Muscle of arm (tissue), 12 donors: ENCODE measurements around the gene SPIRE1. TPM values are rescaled to one million over a fixed set of nuclear protein-coding genes. Genes with fewer than 3 reads are reported as not detected.

Experiments
- DNase-seq: peaks from one replicate; pipeline ENCODE4 v3.0.0-alpha.2; 2013
- polyA plus RNA-seq, 12 donors: library from polyadenylated mRNA; unstranded; fragments of 120-200 nt; gene quantifications; one replicate each; pipeline ENCODE4 v1.2.1, GENCODE V29; 2013; ENCODE audit not compliant: insufficient read length in 12 of 12

Gene SPIRE1
- polyA plus RNA-seq, 12 donors, result 11.5 to 15.7 (median 13.6) TPM; not detected in 1

DNA sequence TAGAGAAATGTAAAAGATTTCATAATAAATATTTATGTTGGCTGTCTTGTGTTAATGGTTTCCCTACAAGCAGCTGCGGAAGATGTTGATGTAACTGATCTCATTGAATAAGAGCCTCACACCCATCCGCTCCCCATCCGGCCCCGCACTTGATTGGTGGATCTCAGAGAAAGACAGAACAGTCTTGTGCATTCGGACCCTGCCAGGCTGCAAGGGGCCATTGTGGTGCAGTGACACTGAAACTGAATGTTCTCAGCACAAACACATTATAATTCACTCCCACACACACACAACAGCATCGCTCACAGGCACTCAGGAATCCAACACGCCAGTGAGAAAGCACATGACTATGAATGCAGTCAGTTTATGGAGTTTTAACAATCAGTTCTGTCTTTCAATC lies 202.4 kb downstream of the SPIRE1 start:
- no peak for DNase-seq

DNA sequence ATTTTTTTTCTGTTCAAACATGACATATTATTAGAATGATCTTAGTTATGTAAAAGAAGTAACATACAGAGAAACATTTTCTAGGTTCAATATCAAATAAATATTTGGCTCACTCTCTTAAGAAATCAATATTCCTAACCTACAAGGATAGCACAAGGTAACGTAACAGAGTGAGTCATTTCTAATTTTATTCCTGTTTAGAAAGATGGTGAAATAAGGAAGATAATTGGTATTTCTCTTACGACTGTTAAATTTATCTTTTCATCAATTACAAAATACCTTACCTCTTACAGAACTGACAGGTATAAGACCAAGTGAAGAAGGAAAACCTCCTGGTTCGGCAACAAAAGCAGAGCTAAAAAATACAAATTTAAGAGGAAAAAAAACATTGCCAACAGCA lies 205.1 kb downstream of the SPIRE1 start:
- DNase-seq, result no peak

DNA sequence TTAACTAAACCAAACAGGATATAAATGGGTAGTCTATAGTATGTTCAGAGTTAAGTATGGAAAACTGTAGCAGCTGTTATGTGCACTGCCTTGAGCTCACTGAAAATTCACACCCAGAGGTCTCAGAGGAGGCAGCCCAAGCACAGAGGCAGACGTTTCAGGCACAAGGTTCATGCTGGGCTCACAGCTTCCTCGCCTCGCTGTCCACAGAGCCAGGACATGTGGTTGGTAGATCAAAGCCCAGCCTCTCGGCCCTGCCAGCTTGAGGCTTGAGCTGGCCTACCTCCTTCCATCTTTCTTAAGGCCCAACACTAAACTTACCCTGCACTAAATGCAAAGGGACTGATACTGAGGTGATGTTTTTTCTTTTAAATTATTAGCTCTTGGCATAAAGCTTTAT lies 206.5 kb downstream of the SPIRE1 start:
- DNase-seq, result no peak

DNA sequence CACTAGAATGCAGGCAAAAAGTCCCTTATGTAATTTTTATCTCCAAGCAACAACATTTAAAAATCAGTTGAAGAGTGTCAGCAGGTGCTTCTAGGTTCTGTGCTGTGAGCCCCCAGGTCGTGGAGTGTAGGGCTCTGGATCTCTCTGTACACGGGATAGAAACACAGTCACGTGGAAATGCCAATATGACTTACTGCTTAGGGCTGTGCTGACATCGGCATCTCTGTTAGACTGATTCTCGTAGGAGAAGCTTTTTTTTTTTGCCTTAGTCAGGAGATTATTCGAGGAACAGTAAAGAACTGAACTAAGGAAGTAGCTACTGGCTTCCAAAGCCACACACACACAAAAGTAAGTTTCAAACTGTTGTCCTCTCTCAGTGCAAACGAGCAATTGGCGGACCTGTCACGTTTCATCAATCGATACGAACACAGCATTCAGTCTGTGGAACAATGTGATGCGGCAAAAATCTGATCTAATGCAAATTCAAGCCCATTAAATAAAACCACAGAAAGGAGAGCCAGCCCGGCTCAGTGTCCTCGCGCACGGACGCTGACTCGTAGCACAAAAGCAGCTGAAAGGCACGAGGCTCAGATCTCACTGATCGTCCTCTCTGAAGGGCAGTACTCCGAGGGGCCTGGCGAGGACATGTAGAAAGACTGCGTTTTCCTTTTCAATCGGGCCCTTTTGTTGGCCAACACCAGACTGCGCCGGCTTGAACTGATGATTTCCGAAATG lies 208.7 kb downstream of the SPIRE1 start:
- no peak for DNase-seq

DNA sequence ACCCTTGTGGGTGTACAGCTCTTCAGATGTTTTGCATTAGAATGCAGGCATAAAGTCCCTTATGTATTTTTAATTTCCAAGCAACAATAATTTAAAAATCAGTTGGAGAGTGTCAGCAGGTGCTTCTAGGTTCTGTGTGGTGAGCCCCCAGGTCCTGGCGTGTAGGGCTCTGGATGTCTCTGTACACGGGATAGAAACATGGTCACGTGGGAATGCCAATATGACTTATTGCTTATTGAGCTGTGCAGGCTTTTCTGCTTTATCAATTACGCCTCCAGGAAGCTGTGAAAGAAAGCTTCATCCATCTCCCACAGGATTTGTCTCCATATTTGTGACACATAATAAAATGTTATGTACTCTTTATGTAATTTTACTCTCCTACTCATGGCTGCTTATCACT lies 212.4 kb downstream of the SPIRE1 start:
- DNase-seq, result no peak

DNA sequence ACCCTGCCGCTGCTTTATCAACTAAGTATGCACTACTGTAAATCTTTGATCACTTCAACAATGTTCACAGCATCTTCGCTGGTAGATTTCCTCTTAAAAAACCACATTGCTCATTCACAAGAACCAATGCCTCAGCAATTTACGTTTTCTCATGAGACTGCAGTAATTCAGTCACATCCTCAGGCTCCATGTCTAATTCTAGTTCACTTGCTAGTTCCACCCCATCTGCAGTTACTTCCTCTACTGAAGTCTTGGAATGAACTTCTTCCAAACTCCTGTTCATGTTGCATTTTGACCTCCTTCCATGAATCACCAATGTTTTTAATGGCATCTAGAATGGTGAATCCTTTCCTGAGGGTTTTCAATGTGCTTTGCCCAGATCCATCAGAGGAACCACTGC lies 214.4 kb downstream of the SPIRE1 start:
- DNase-seq, result no peak

DNA sequence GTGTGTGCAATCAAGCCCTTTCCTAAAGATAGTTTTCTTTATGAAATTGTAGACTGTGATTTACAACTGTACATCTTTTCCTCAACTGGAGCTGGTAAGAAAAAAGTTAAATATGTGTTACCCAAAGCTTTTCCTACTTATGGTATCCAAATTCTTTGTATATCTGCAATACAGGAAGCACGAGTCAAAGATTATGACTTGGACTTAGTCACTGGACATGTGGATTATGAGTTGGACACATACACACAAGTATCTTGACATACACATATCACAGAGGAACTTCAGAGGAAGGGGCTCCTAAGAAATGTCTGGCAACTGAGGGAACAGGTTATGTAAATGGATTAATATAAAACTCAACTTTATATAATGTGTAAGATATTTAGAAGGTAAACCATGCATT lies 215.0 kb downstream of the SPIRE1 start:
- no peak for DNase-seq

DNA sequence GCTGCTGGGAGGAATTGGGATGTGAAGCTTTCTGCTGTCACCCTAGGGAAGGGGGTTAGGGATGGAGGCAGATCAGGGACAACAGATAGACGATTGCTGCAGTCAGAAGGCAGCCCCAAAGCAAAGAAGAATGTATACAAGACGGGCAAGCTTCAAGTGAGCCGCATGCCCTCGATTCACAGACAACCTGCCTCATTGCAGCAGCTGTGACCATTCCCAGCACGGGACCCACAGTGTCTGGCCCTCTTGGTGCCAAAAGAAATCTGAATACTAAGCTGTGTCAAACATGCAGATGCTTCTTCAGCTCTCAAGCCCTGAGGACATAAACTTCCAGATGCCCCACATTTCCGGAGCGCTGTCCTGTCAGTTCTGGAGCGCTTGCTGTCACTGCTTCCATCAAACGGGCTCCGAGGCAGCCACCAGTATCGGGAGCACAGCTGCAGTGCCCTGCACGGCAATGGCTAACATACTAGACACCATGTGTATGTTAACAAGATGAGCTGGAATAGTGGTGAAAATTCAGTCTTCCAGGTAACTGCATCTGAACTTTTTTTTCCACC lies 216.4 kb downstream of the SPIRE1 start:
- DNase-seq, result no peak

DNA sequence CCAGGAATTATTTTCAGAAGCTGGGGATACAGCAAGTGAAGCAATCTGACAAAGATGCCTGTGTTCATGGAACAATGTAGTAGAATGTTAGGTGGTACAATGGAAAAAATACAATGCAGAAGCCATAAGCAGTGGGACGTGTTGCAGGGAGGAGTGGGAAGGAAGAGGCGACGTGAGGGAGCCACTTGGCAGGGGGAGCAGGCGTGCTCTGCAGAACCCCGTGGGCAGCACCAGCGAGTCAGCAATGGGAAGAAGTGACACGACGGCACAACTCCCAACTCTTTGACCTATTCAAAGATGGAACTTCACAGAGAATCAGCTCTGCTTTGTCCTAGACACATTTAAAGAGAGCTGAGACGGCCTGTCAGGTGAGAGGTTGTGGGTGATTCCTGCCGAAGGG lies 219.7 kb downstream of the SPIRE1 start:
- no peak for DNase-seq

DNA sequence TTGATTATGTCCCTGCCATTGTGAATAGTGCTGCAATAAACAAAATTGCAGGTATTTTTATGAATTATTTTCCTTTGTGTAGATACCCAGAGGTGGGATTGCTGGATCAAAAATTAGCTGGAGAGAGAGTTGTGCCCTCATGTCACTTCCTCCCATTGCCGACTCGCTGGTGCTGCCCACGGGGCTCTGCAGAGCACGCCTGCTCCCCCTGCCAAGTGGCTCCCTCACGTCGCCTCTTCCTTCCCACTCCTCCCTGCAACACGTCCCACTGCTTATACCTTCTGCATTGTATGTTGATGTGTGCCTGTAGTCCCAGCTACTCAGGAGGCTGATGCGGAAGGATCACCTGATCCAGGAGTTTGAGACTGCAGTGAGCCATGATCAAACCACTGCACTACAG lies 222.0 kb downstream of the SPIRE1 start:
- DNase-seq, result no peak

DNA sequence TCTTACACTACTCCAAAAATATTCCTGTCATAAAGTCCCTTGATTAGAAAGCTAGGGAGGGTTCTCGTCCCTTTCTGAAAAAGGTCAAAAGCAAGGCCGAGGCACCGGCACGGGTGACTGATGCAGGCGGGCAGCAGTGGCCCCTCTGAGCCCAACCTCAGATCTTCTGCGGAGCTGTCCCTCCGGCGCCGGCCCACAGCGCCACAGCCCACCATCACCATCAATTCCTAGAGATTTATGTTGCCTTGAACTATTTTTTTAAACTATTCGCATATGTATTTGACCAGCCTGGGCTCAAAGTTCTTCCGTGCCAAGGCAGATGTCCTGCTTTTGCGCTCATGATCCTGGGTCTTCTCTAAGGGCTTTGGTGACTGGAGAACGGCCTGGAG lies 223.4 kb downstream of the SPIRE1 start:
- no peak for DNase-seq

DNA sequence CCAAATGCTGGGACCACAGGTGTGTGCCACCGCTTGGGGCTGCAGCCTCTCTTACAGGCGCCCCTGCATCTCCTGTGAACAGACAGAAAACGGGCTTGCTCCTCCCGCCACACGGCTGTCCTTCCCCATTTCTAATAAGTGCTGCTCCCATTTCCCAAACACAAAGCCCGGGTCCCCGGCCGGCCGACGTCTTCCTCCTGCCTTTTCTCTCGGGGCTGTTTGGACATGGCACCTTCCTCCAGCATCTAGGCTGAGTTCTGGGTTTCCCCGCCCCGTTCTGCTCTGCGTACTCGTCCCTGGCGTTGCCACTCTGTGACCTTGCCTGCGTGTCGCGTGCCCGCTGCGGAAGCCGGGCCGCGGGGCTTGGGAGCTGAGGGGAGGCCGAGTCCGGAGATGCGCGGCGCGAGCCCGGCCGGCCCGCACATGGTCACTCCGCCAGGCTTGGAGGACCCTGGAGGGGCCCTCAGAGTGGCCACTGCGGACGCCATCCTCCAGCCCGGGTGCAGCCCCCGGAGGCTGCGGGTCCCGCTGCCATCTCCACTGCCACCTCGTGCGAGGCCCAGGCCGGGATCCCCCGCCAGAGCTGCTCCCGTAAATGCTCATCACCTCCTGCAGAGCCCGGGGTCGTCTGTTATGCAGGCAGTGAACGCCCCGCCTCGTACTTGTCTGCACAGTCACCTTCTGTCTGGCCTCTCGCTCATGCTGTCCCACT lies 223.9 kb downstream of the SPIRE1 start:
- no peak for DNase-seq

DNA sequence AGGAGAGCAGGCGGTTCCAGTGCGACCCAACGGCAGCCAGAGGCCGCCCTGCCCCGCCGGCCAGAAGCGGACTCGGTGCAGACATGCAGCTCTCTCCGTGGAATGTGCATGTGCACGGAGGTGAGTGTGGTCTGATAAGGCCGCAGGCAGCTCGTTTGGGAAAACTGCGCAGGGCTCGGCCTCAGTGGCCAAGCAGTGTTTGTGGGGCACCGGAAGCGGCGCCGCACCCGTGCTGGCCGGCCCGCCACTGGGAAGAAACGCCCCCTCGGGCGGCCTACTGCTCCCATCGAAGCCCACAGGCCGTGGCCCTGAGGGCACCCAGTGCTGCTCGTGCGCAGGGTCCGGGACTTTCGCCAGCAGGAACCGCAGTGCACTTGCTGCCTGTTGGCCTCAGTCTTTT lies 225.0 kb downstream of the SPIRE1 start:
- DNase-seq, result no peak

DNA sequence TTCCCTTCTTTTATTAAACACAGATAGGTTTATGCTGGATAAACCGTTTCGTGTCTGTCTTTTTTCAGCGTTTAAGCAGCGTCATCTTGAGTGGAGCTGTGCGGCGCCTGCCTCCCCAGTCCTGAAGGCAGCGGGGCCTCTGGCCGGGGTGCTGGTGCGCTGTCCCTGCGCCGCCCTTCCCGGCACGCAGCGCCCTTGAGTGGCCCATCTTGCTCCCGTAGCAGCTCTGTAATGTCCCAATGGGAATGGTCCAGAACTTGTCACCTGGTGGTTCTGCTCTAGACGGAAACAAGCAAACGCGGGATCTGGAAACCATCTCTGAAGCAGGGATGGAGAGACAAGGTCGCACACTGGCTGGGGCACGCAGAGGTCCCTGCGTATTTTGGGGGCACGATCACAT lies 225.7 kb downstream of the SPIRE1 start:
- no peak for DNase-seq

DNA sequence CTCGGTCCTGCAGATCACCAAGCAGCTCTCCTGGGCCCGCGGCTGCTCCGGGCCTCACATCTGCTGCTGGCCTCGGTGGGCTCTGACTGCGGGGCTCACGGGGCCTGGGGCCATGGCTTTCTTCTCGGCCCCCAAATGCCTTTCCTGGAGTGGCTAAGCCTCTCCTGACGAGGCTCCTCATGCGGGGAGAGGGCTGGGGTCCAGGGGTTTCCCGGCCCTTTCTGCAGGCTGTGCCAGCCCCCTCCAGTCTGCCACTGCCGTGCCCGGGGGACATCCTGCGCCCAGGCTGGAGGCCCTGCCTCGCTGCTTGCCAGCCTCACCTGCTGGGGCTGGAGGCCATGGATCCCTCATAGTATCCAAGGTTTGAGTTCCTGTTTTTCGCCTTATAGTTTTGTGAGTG lies 226.3 kb downstream of the SPIRE1 start:
- no peak for DNase-seq

DNA sequence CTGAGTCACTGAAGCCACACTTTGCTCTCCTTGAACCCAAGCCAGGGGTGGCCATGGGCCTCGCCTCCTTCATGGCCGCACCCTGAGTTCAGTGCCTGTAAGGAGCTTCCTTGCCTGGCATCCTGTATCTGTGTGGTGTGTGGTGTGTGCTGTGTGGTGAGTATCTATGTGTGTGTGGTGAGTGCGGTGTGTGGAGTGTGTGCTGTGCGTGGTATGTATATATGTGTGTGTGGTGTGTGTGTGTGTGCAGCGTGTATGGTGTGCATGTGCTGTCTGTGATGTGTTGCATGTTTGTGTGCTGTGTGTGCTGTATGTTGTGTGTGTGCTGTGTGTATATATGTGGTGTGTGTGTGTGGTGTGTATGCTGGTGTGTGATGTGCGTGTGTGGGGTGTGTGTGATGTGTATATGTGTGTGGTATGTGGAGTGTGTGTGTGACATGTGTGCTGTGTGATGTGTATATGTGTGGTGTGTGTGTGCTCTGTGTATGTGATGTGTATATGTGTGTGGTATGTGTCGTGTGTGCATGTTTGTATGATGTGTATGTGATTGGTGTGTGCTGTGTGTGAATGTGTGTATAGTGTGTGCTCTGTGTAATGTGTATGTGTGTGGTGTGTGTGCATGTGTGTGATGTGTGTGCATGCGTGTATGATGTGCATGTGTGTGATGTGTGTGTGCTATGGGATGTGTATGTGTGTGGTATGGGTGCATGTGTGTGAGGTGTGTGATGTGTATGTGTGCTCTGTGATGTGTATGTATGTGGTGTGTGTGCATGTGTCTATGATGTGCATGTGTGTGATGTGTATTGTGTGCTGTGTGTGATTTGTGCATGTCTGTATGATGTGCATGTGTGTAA lies 227.5 kb downstream of the SPIRE1 start:
- DNase-seq, result no peak

DNA sequence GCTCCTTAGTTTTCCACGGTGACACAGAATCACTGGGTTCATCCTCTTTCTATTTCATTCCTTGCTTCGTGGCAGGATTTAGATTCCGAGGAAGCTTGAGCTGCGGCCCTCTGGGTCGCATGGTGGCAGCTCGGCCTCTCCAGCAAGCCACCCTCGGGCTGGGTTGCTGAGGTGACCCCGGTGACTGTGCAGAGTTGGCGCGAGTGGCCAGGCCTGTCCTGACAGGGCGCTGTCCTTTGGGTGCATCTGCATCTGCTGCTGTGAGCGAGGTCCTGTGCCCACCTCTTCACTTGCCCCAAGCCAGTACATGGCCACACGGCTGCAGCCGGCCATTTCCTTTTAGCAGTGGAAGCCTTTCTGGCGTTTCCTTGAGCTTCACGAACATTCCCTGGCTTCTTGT lies 228.4 kb downstream of the SPIRE1 start:
- DNase-seq, result no peak

DNA sequence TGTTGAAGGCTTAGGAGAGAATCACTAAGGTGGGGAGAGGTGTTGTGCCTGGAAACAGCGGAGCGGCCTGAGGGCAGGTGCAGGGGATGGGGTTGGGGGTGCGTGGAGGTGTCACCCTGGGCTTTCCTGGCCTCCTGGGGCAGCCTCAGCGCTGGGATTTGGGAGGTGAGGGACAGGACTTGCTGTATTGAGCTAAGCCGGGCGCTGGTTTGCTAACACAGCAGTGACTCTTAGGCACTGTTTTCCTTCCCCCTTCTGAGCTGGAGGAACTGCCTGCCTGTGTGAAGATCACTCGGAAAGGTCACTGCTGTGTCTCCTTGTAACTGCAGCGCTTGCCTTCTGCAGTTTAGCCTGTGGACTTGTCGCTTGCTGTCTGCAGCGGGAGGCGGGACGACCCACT lies 229.0 kb downstream of the SPIRE1 start:
- DNase-seq, result no peak

DNA sequence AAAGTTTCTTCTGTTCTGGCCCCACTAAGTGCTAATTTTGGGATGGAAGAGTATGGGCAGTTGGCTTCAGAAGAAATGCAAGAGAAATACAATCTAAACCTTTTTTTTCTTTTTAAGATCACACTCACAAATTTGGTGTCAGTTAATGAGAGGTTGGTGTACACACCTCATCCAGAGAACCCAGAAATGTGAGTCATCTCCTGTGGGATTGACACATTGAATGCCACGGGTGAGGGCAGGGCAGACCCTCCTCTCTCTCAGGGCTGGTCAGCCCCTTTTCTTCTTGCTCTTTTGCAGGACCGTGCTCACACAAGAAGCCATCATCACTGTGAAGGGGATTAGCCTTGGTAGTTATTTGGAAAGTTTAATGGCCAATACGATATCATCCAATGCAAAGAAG lies 231.0 kb downstream of the SPIRE1 start:
- no peak for DNase-seq

DNA sequence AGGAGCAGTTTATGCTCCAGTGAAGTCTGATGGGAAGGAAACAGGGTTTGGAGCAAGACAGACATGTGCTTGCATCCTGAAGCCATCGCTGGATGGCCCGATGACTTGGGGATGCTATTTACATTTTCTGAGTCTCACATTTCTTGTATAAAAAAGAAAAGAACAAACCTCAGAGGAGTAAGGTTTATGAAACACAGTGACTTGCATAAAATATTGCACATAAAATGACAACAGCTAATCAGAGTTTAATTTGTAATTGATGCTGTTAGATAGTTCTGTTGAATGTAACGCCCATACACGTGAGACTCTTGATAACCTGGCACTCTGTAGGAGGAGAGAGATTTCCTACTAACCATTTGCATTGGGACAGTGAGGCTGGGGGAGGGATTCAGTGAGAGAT lies 233.7 kb downstream of the SPIRE1 start:
- DNase-seq, result no peak

DNA sequence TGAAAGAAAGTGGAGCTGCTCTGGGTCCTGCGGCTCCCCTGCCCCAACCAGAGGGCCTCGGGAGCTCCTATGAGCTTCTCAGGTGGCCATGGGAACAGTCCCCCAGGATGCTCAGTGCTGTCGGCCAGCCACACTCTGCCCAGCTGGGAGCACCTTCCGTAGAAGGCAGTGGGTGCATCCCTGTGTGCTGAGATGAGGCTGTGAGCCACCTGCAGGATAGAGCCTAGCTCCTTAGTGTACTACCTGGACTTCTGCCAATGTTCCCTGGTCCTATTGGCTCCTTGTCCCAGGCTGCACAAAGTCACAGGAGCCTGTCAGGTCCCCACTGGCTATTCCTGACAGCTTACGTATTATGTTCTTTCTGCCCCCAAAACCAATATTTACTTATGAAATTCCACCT lies 234.1 kb downstream of the SPIRE1 start:
- DNase-seq, result no peak

DNA sequence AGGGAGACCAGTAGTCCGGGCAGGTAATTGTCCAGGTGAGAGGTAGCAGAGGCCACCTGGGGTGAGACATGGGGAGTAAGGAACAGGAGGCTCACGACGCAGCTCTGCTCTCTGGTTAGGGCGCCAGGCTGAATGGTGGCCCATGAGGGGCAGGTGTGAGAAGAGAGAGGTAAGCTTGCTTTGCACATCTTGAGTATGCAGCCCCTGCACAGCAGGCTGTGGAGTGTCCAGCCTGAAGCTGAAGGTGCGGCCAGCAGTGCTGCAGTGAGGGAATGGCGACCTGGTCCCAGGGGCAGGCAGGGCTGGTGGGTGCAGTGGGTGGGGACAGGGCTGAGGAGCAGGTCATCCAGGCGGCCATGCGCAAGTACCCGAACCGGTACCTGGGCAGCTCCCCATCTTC lies 234.5 kb downstream of the SPIRE1 start:
- no peak for DNase-seq

DNA sequence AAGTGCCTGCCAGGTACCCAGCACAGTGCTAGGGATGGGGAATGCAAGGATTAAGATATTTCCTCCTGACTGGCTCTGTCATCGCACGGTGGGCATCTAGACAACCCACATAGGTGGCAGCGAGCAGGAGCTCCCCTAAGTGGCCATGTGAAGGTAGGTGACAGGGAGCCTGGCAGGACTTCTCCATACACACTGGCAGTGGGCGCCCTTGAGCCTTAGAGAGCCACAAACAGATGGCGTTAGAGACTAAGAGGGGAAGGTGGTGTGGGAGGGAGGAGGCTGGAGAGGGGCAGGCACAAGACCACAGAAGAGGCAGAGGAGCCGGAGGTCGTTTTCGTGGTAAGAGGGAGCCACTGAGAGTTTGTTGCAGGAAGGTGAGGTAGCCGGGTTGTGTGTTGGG lies 235.0 kb downstream of the SPIRE1 start:
- DNase-seq, result no peak
